A673 (cell line): Measurements from ENCODE around the gene POU2F2. TPM values are rescaled to one million over a fixed set of nuclear protein-coding genes. Genes with fewer than 3 reads are reported as not detected.

Experiments used
- BruUV-seq: library from RNA; stranded (reverse); fragments of 400-500 nt; replicated peaks from 2 replicates; lab custom pipeline; 2021; lab: Mats Ljungman, UMichigan
- CTCF ChIA-PET: fragments of 300-600 bp; sonication (Branson Sonifier 250); formaldehyde crosslinking; loops from one replicate; lab custom pipeline; 2022; ENCODE audit warnings: antibody characterized with exemption; lab: Charles Lee
- POLR2A ChIA-PET: fragments of 300-600 bp; sonication (Branson Sonifier 250); formaldehyde crosslinking; loops from one replicate; lab custom pipeline; 2022; ENCODE audit warnings: antibody characterized with exemption; ENCODE audit not compliant: low non-redundant PET; lab: Charles Lee
- DNase-seq: peaks from one replicate; pipeline ENCODE4 v3.0.0-alpha.2; 2015; ENCODE audit warnings: low spot score
- H3K27ac ChIP-seq: fragments of 200-600 bp; sonication (generic); 2 replicates; pipeline ENCODE4 v1.5.1; 2016; ENCODE audit warnings: mixed run types, low read depth, mild to moderate bottlenecking, mixed read lengths, antibody characterized with exemption, low read length; ENCODE audit not compliant: poor library complexity, severe bottlenecking
- H3K27me3 ChIP-seq: fragments of 200-600 bp; sonication (generic); replicated peaks from 2 replicates; pipeline ENCODE4 v1.6.1; 2017; ENCODE audit warnings: mixed run types, low read depth, mild to moderate bottlenecking, mixed read lengths, antibody characterized with exemption, low read length; ENCODE audit not compliant: insufficient read depth, poor library complexity
- H3K36me3 ChIP-seq: fragments of 200-600 bp; sonication (generic); 2 replicates; pipeline ENCODE4 v1.6.1; 2016; ENCODE audit warnings: mixed run types, mild to moderate bottlenecking, mixed read lengths, antibody characterized with exemption, low read length; ENCODE audit not compliant: insufficient read depth, poor library complexity, severe bottlenecking
- H3K4me1 ChIP-seq: fragments of 200-600 bp; sonication (generic); 2 replicates; pipeline ENCODE4 v1.6.1; 2017; ENCODE audit warnings: mixed run types, mild to moderate bottlenecking, mixed read lengths, antibody characterized with exemption, low read length; ENCODE audit not compliant: insufficient read depth, poor library complexity, severe bottlenecking
- H3K4me3 ChIP-seq: fragments of 200-600 bp; sonication (generic); 2 replicates; pipeline ENCODE4 v1.5.1; 2016; ENCODE audit warnings: low read depth, mixed run types, mild to moderate bottlenecking, mixed read lengths, low read length; ENCODE audit not compliant: poor library complexity, severe bottlenecking
- H3K9me3 ChIP-seq: fragments of 200-600 bp; sonication (generic); 2 replicates; pipeline ENCODE4 v1.6.1; 2016; ENCODE audit warnings: mixed run types, low read depth, mild to moderate bottlenecking, mixed read lengths, antibody characterized with exemption, low read length; ENCODE audit not compliant: poor library complexity, severe bottlenecking
- CTCF ChIP-seq: fragments of 300-800, 200-600 bp; sonication (generic); conservative IDR thresholded peaks from 2 replicates; pipeline ENCODE4 v1.5.1; 2017; ENCODE audit warnings: low read depth, mild to moderate bottlenecking, antibody characterized with exemption, low read length, moderate library complexity, mixed read lengths
- EZH2 ChIP-seq: fragments of 200-600 bp; sonication (generic); IDR thresholded peaks from 2 replicates; pipeline ENCODE4 v1.6.1; 2017; ENCODE audit warnings: borderline replicate concordance, low read depth, mild to moderate bottlenecking, mixed read lengths, antibody characterized with exemption, low read length; ENCODE audit not compliant: poor library complexity, severe bottlenecking
- intact Hi-C: fragments of 100-400 bp; cut with micrococcal nuclease; formaldehyde crosslinking; loops from one replicate; pipeline ENCODE4 v1.10.0; 2022; ENCODE audit not compliant: unreplicated experiment
- total RNA-seq: library from RNA; stranded (reverse); gene quantifications from 2 replicates; pipeline ENCODE4 v1.2.3, GENCODE V29; 2021

The POU2F2 gene
- total RNA-seq, 1 experiment from 2014 or later: 2.5 TPM

- no peak overlapping the region for H3K4me3 ChIP-seq
- no peak overlapping the region for H3K27ac ChIP-seq
- no TSS peak for BruUV-seq
- CTCF ChIA-PET: no interaction called here
- no peak for DNase-seq
- no peaks in the 10 kb centered on the region for H3K9me3 ChIP-seq
- POLR2A ChIA-PET: interaction anchor here (0.6 kb wide), 1 partner anchor 198 kb away, joined by 4 read pairs; no protein-coding TSS in a partner anchor
- TF ChIP-seq EZH2 (no peak), CTCF (no peak)
- intact Hi-C loops: no loop called here
- peaks cover 13% of the 10 kb centered on the region for H3K4me1 ChIP-seq
- H3K27me3 ChIP-seq: no peaks in the 10 kb centered on the region
- no peaks in the 10 kb centered on the region for H3K36me3 ChIP-seq
Measured at GRCh38 chr19:42115705-42116104, 16.5 kb downstream of the POU2F2 start.

- Histone ChIP-seq H3K4me3 (no peak overlapping the region), H3K36me3 (no peaks in the 10 kb centered on the region), H3K27ac (no peak overlapping the region), H3K9me3 (no peaks in the 10 kb centered on the region), H3K27me3 (no peaks in the 10 kb centered on the region), H3K4me1 (peaks cover 13% of the 10 kb centered on the region)
- CTCF ChIA-PET: no interaction called here
- POLR2A ChIA-PET: interaction anchor here (0.6 kb wide), 1 partner anchor 198 kb away, joined by 4 read pairs; no protein-coding TSS in a partner anchor
- no TSS peak for BruUV-seq
- no peak for DNase-seq
- intact Hi-C loops: no loop called here
- TF ChIP-seq EZH2 (no peak), CTCF (no peak)
Measured at GRCh38 chr19:42115219-42115618, 17.0 kb downstream of the POU2F2 start.

- intact Hi-C loops: no loop called here
- Histone ChIP-seq H3K27ac (no peak overlapping the region), H3K36me3 (no peaks in the 10 kb centered on the region), H3K4me3 (no peak overlapping the region), H3K9me3 (no peaks in the 10 kb centered on the region), H3K27me3 (no peaks in the 10 kb centered on the region), H3K4me1 (peaks cover 13% of the 10 kb centered on the region)
- no peak for TF ChIP-seq EZH2
- no peak for TF ChIP-seq CTCF
- DNase-seq: no peak
- BruUV-seq: no TSS peak
- POLR2A ChIA-PET: interaction anchor here (0.6 kb wide), 1 partner anchor 8 kb away, joined by 3 read pairs; no protein-coding TSS in a partner anchor
- CTCF ChIA-PET: interaction anchor here (0.6 to 0.9 kb wide), 3 partner anchors 18 to 324 kb away, joined by 3 to 8 read pairs (median 3); partner anchors contain the start of gene POU2F2
Measured at GRCh38 chr19:42114412-42114811, 17.8 kb downstream of the POU2F2 start.
